Glutamatergic neuron (in vitro differentiated cells): ENCODE results near the gene ADK. TPM values are rescaled to one million over a fixed set of nuclear protein-coding genes. Genes with fewer than 3 reads are reported as not detected.
A peak's percentile ranks its signal among the peaks of the same experiment; 100 is the strongest.

Experiments
- DNase-seq: peaks from one replicate; pipeline ENCODE4 v3.0.0; 2022
- H3K27ac Mint-ChIP-seq: one replicate; pipeline ENCODE4 v1.8.0; 2020; ENCODE audit warnings: mild to moderate bottlenecking, mixed read lengths, inconsistent platforms; ENCODE audit not compliant: unreplicated experiment
- H3K27me3 Mint-ChIP-seq: one replicate; pipeline ENCODE4 v1.8.0; 2020; ENCODE audit warnings: mild to moderate bottlenecking, moderate library complexity, mixed read lengths, inconsistent platforms; ENCODE audit not compliant: unreplicated experiment
- H3K36me3 Mint-ChIP-seq: one replicate; pipeline ENCODE4 v1.8.0; 2020; ENCODE audit warnings: mild to moderate bottlenecking, mixed read lengths, inconsistent platforms; ENCODE audit not compliant: unreplicated experiment
- H3K4me1 Mint-ChIP-seq: one replicate; pipeline ENCODE4 v1.8.0; 2020; ENCODE audit warnings: mild to moderate bottlenecking, low read depth, mixed read lengths, inconsistent platforms; ENCODE audit not compliant: unreplicated experiment
- H3K4me3 Mint-ChIP-seq: one replicate; pipeline ENCODE4 v1.8.0; 2020; ENCODE audit warnings: mild to moderate bottlenecking, mixed read lengths, inconsistent platforms; ENCODE audit not compliant: unreplicated experiment
- H3K9me3 Mint-ChIP-seq: one replicate; pipeline ENCODE4 v1.8.0; 2020; ENCODE audit warnings: mild to moderate bottlenecking, moderate library complexity, mixed read lengths, inconsistent platforms; ENCODE audit not compliant: unreplicated experiment
- total RNA-seq: library from RNA; stranded (reverse); fragmentation: NEBNext Ultra II Directional; extraction: Animal tissue kit (Norgen Biotek cat#: 25700); gene quantifications from one replicate; pipeline ENCODE4 v1.2.1, GENCODE V29; 2021; ENCODE audit not compliant: unreplicated experiment
- TF ChIP-seq, protein P1 (sequence below): fragments of 200-600 bp; sonication (generic); IDR thresholded peaks from one replicate; pipeline ENCODE4 v1.5.0; 2021; ENCODE audit not compliant: partially characterized antibody, unreplicated experiment

Gene ADK
- total RNA-seq, 1 donor from 2014 or later, result 16.4 TPM

DNA sequence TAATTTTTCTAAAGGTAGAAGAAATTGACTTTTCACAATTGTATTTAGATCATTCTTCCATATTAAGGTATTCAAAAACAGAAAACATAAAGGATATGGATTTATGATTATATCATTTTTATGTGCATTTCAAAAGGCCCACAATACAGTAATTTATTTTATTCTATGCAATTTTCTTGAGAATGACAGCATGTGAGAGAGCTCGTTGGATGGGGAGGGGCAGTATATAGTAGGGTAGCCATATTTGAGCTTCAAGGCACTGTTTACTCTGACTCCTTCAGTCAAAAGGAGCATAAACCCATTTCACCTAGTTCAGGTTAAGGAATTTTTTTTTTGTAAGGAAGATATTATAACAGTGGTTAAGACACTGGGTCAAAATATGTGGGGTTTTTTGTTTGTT lies 534.5 kb downstream of the ADK start:
- no peaks in the 10 kb centered on the region for H3K36me3 Mint-ChIP-seq

DNA sequence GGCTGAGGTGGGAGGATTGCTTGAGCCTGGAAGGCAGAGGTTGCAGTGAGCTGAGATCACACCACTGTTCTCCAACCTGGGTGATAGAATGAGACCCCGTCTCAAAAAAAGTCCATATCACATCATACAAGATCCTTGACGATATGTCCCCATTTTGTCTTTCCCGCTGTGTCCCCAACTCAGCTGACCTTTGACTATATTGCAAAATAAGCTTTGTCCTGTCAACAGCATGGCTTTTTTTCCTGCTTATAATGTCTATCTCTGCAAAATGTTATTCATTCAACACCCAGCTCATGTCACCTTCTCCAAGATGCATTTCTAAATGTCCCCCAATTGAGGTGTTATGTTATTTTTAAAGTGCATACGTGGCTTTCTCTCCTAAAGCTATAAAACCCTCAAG lies 539.4 kb downstream of the ADK start:
- no peaks in the 10 kb centered on the region for H3K9me3 Mint-ChIP-seq

More for the DNA sequence above, 534.5 kb downstream of the ADK start:
- DNase-seq, result no peak
- no peak overlapping the region for H3K4me3 Mint-ChIP-seq
- TF ChIP-seq, protein P1, sequence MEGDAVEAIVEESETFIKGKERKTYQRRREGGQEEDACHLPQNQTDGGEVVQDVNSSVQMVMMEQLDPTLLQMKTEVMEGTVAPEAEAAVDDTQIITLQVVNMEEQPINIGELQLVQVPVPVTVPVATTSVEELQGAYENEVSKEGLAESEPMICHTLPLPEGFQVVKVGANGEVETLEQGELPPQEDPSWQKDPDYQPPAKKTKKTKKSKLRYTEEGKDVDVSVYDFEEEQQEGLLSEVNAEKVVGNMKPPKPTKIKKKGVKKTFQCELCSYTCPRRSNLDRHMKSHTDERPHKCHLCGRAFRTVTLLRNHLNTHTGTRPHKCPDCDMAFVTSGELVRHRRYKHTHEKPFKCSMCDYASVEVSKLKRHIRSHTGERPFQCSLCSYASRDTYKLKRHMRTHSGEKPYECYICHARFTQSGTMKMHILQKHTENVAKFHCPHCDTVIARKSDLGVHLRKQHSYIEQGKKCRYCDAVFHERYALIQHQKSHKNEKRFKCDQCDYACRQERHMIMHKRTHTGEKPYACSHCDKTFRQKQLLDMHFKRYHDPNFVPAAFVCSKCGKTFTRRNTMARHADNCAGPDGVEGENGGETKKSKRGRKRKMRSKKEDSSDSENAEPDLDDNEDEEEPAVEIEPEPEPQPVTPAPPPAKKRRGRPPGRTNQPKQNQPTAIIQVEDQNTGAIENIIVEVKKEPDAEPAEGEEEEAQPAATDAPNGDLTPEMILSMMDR, result no peak
- no peaks in the 10 kb centered on the region for H3K27me3 Mint-ChIP-seq
- peaks cover 8% of the 10 kb centered on the region for H3K4me1 Mint-ChIP-seq
- no peaks in the 10 kb centered on the region for H3K9me3 Mint-ChIP-seq
- no peak overlapping the region for H3K27ac Mint-ChIP-seq

DNA sequence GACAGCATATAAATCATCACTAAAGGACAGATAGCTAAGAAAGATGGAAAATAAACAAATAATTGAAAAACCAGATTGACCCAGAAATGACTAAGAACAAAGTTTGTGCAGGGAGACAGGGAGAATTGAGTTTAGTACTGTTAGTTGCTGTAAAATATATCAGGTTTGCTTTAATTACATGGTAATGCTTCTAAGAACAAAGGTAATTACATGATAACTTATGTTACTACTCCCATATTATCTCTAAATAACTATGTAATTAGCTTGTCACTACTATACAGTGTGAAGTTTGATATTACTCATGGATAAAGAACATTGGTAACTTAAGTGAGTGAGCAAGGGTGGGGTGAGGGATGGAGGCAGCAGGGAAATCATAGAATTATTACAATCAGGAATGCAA lies 540.1 kb downstream of the ADK start:
- Mint-ChIP-seq H3K36me3 (no peaks in the 10 kb centered on the region), H3K9me3 (no peaks in the 10 kb centered on the region), H3K4me1 (no peaks in the 10 kb centered on the region), H3K4me3 (no peak overlapping the region), H3K27me3 (no peaks in the 10 kb centered on the region), H3K27ac (no peak overlapping the region)
- DNase-seq, result no peak
- TF ChIP-seq, protein P1, result no peak

More for the DNA sequence above, 539.4 kb downstream of the ADK start:
- TF ChIP-seq, protein P1, result no peak
- Mint-ChIP-seq H3K4me1 (no peaks in the 10 kb centered on the region), H3K36me3 (no peaks in the 10 kb centered on the region), H3K27me3 (no peaks in the 10 kb centered on the region), H3K4me3 (no peak overlapping the region), H3K27ac (no peak overlapping the region)
- DNase-seq, result no peak

DNA sequence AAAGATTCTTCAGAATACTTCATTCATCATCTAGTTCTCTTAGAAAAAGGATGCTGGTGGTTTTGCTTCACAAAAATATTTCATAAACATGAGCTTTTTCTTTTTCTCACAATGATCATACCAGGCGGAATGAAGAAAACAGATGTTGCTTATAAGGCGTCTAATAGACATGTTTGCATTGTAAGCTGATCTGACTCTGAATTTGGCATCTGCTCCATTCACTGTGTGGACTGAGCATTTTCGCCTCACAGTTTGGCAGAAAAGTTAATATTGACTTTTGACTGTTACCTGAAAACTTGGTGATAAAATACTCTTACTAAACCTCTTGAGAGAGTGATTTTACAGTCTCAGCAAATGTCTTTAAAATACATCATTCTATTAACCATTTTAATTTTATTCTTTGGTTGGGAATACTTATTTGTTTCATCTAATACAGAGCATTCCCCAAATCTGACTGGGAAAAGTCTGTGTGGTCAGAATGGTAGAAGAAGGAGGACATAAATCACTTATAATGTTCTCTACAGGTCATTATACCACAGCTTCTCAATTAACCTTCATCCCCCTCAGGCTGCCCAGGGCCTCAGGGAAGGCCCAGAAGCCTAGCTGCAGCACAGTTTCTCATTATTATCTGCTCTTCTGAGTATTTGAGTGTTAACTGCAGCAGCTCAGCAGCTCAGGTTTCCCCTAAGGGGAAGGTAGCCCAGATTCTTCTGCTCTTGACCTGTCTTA lies 553.8 kb downstream of the ADK start:
- no peaks in the 10 kb centered on the region for H3K36me3 Mint-ChIP-seq
- H3K4me1 Mint-ChIP-seq, result peaks cover 6% of the 10 kb centered on the region
- no peaks in the 10 kb centered on the region for H3K9me3 Mint-ChIP-seq
- H3K4me3 Mint-ChIP-seq, result no peak overlapping the region
- H3K27ac Mint-ChIP-seq, result peak overlapping the region; percentile 28
- TF ChIP-seq, protein P1, result no peak
- H3K27me3 Mint-ChIP-seq, result peaks cover 2% of the 10 kb centered on the region
- DNase-seq, result peak; percentile 40

DNA sequence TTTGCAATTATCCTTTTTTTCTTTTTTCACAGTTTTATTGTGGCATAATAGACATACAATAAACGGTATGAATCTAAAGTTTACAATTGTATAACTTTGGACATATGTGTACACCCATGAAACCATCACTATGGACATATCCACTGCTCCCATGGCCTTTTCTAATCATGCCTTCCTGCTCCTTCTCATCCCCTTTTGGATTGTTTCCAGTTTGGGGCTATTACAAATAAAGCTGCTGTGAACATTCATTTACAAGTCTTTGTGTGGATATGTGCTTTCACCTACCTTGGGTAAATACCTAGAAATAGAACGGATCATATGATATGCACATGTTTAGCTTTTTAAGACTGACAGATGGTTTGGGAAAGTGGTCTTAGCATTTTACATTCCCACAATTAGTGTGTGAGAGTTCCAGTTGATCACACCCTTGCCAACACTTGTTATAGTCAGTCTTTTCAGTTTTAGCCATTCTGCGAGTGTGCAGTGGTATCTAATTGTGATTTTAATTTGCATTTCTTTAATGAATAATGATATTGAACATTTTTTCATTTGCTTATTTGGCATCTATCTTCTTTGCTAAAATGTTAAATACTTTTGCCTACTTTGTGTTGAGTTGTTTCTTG lies 554.4 kb downstream of the ADK start:
- peak overlapping the region; percentile 28 for H3K27ac Mint-ChIP-seq
- no peak overlapping the region for H3K4me3 Mint-ChIP-seq
- TF ChIP-seq, protein P1, result no peak
- peaks cover 2% of the 10 kb centered on the region for H3K27me3 Mint-ChIP-seq
- H3K36me3 Mint-ChIP-seq, result no peaks in the 10 kb centered on the region
- peaks cover 6% of the 10 kb centered on the region for H3K4me1 Mint-ChIP-seq
- H3K9me3 Mint-ChIP-seq, result no peaks in the 10 kb centered on the region
- DNase-seq, result no peak
